Limb (tissue), 2 donors: ENCODE data around the gene BAHCC1.

Source experiments
- DNase-seq, 2 donors: peaks; one replicate each; pipeline ENCODE4 v3.0.0-alpha.2; 2016; ENCODE audit errors: extremely low spot score in 2 of 2

Gene BAHCC1

DNA sequence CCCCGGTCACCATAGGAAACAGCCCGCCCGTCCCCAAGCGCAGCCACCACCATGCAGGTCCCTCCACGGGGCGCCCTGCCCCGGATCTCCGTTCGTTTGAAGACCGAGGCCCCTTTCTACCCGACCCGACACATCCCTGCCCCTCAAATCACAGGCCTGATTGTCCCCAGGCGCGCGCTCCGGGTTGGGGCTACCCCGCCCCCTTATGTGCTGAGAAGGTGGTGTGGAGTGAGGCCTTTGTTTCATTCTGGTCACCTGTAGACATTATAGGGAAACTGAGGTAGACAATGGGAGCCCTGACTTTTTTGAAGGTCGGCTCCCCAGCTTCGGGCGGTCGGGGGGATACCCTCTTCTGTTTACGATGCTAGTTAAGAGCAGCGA, 118.1 kb downstream of the BAHCC1 start:
- peak in 1 of 2 donors; percentile 80 for DNase-seq

DNA sequence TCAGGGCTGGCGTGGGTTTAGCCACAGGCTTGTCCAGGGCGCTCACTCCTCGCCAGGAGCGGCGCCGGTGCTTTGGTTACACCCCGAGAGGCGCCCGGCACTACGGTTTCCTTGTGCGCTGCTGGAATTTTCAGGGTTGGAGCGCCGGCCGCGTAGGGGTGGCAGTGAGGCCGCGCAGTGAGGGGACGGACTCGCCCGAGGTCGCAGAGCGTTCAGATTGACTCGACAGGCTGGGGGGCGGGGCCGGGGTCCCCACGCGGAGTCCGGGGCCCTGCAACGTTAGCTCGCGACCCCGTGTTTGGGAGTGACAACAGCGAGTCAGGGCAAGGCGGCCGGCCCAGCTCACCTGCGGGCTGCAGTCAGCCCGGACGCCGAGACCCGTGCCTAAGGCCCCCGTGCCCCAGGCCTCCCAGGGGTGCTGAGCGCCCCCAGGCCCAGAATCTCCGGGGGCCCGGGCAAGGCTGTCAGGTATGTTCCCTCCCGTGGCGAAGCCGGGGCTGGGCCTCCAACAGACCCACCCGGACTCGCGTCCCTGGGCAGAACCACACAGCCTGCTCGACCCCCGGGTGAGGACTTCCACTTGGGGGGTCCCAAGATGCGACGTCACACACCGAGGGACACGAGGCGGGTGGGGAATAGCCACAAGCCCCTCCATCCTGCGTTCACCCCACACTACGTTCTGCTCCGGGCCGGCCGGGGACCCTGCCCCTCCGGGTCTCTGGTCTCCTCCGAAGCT, 118.7 kb downstream of the BAHCC1 start:
- peak; percentile 60 to 77 for DNase-seq

DNA sequence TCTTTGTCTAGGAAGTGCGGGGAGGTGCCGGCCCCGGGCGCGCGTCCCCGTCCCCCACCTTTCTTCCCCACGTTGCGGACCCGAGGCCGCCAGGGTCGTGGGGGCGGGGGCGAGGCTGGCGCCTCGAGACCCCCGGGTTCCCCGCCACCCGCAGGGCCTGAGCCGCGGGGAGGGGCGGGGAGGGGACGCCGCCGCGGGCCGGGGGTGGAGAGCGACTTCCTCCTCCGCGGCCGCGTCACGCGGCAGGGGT, 119.2 kb downstream of the BAHCC1 start:
- DNase-seq: peak in 1 of 2 donors; percentile 81

DNA sequence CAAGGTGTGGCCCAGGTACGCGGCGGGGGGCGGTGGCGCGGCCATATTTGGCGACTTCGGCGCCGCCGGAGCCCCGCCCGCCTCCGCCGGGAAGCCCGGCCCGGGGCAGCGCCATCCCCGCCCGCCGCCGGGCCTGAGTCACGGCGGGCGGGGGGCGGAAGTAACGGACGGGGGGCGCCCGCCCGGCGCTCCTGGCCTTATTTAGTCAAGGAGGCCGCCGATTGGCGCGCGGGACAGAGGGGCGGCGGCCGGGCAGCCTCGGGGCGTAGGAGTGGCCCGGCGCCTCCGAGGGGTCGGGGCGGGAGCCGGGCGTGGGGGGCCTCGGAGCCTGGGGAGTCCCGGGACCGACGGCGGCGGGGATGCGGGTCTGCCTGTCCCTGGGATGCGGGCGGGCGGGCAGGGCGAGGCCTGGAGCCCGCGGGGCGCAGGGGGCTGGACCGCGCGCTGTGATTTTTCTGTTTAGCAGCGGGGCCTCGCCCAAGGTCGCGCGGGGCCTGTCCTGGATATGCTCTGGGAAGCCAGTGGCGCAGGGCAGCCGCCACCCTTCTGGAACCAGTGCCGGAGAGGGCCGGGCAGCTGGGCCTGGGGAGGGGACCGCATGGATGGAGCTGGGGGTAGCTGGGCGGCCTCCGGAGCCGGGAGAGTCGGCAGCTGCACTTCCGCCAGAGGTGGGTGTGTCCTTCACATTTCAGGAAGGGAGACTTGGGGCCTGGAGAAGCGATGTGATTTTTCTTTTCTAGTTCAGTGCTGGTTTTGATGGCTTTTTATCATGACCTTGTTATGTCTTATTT, 119.7 kb downstream of the BAHCC1 start:
- peak; percentile 80 for DNase-seq

DNA sequence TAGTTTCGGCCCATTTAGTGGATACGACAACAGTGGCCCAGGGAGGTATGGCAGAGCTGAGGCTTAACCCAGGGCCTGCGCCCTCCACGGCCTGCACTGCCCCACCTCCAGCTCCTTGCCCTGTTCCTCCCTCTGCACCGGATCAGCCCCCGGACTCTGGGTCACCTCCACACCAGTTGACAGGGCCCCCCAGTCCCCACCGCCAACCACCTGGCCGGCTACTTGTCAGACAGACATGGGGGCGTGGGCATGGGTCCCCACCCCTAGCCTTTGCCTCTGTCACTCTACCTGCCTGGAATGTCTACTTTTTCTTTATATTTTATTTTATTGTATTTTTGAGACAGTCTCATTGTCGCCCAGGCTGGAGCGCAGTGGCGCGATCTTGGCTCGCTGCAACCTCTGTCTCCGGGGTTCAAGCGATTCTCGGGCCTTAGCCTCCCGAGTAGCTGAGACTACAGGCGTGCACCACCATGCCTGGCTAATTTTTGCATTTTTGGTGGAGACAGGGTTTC, 120.3 kb downstream of the BAHCC1 start:
- no peak for DNase-seq
